GM13976 (cell line): Measurements from ENCODE around the gene KCTD21.
A peak's percentile ranks its signal among the peaks of the same experiment; 100 is the strongest.

Experiments
- DNase-seq: peaks from one replicate; pipeline ENCODE4 v3.0.0; 2012; ENCODE audit warnings: low spot score
- CTCF ChIP-seq: IDR thresholded peaks from 2 replicates; pipeline ENCODE4 v1.5.1; 2012; ENCODE audit warnings: borderline replicate concordance, mild to moderate bottlenecking; ENCODE audit not compliant: insufficient read depth; ENCODE audit errors: extremely low read depth, missing control alignments, control extremely low read depth
- in situ Hi-C: fragments of 300-500 bp; cut with MboI; formaldehyde crosslinking; loops from one replicate; pipeline ENCODE4 v1.12.0; 2022; ENCODE audit warnings: low sequenced_read_pairs, mixed read lengths, inconsistent platforms; ENCODE audit not compliant: unreplicated experiment

Gene KCTD21

GRCh38 chr11:78193806-78194205 is 5.4 kb upstream of the KCTD21 start:
- no peak for TF ChIP-seq CTCF
- in situ Hi-C loops: no loop called here
- no peak for DNase-seq

GRCh38 chr11:78192911-78193351 is 4.5 kb upstream of the KCTD21 start:
- no peak for DNase-seq
- TF ChIP-seq CTCF: no peak
- in situ Hi-C loops: no loop called here

- in situ Hi-C loops: no loop called here
- peak; percentile 57 for DNase-seq
- TF ChIP-seq CTCF: no peak
Observed at GRCh38 chr11:78192223-78192719, 3.8 kb upstream of the KCTD21 start.

GRCh38 chr11:78190871-78191538 is 2.6 kb upstream of the KCTD21 start:
- no peak for TF ChIP-seq CTCF
- DNase-seq: no peak
- in situ Hi-C loops: no loop called here

GRCh38 chr11:78190374-78190773 is 1.9 kb upstream of the KCTD21 start:
- in situ Hi-C loops: no loop called here
- TF ChIP-seq CTCF: no peak

GRCh38 chr11:78189851-78190250 is 1.4 kb upstream of the KCTD21 start:
- TF ChIP-seq CTCF: no peak
- no peak for DNase-seq
- in situ Hi-C loops: no loop called here

More at GRCh38 chr11:78190374-78190773, 1.9 kb upstream of the KCTD21 start:
- no peak for DNase-seq

GRCh38 chr11:78189174-78189724 is 823 bp upstream of the KCTD21 start:
- TF ChIP-seq CTCF: no peak
- in situ Hi-C loops: no loop called here
- DNase-seq: no peak
